ENCODE results near the gene PAFAH1B2. TPM values are rescaled to one million over a fixed set of nuclear protein-coding genes. Genes with fewer than 3 reads are reported as not detected.
A peak's percentile ranks its signal among the peaks of the same experiment; 100 is the strongest.

The PAFAH1B2 gene
- total and polyA plus RNA-seq, 2 of the 8 experiments (the other 6 are each of a cell fraction or from before 2014, with no cell fraction given) = 38.2 to 161 TPM

- no peak for TF ChIP-seq CHD7 (IDR thresholded peaks at IDR 0.05; ENCODE audit: insufficient replicate concordance, low read length)
- no peak for TF ChIP-seq CHD1 (IDR thresholded peaks at IDR 0.05; ENCODE audit: low read depth, low read length)
- no peak for TF ChIP-seq EGR1 (IDR thresholded peaks at IDR 0.05; ENCODE audit: borderline replicate concordance, low read depth, low read length)
- TF ChIP-seq GTF2F1 (IDR thresholded peaks at IDR 0.05; ENCODE audit: borderline replicate concordance, low read depth, low read length) = no peak
- peak; percentile 89 for TF ChIP-seq KDM1A (IDR thresholded peaks at IDR 0.05; ENCODE audit: borderline replicate concordance, low read length)
- TF ChIP-seq ATF2 (IDR thresholded peaks at IDR 0.05; ENCODE audit: low read length) = no peak
- no peak for TF ChIP-seq SP2 (IDR thresholded peaks at IDR 0.05; ENCODE audit: low read length)
- no peak for TF ChIP-seq TAF7 (optimal IDR thresholded peaks at IDR 0.05; ENCODE audit: borderline replicate concordance, low read depth, low read length)
- no peak for TF ChIP-seq GABPA (IDR thresholded peaks at IDR 0.05; ENCODE audit: borderline replicate concordance, insufficient read depth, low read length)
- TF ChIP-seq CREB1 (IDR thresholded peaks at IDR 0.05) = no peak
Observed at GRCh38 chr11:117198613-117199012, 54.5 kb downstream of the PAFAH1B2 start (continued).

All from H1 (cell line).